BLaER1 treated with 17β-estradiol and CSF1 and Interleukin-3, amounts not matched to agents 10 nM and 100 nM (cell line): ENCODE data around the gene FOXG1.

Experiments
- H3K27ac ChIP-seq, 11 experiments: shearing (Covaris generic); formaldehyde crosslinking; 2 replicates each; pipeline ENCODE4 v1.8.1; 2022
- H3K27me3 ChIP-seq, 11 experiments: shearing (Covaris generic); formaldehyde crosslinking; 2 replicates each; pipeline ENCODE4 v1.8.1; 2022
- H3K36me3 ChIP-seq, 11 experiments: shearing (Covaris generic); formaldehyde crosslinking; 2 replicates each; pipeline ENCODE4 v1.8.1; 2022
- H3K4me1 ChIP-seq, 10 experiments: shearing (Covaris generic); formaldehyde crosslinking; 2 replicates each; pipeline ENCODE4 v1.8.1; 2022
- H3K4me2 ChIP-seq, 11 experiments: shearing (Covaris generic); formaldehyde crosslinking; 2 replicates each; pipeline ENCODE4 v1.8.1; 2022
- H3K4me3 ChIP-seq, 10 experiments: shearing (Covaris generic); formaldehyde crosslinking; 2 replicates each; pipeline ENCODE4 v1.8.1; 2022
- H3K9ac ChIP-seq, 11 experiments: shearing (Covaris generic); formaldehyde crosslinking; 2 replicates each; pipeline ENCODE4 v1.8.1; 2022
- H3K9me3 ChIP-seq, 11 experiments: shearing (Covaris generic); formaldehyde crosslinking; replicated peaks in 1 of 11; 2 replicates each; pipeline ENCODE4 v1.8.1; 2022
- H4K20me1 ChIP-seq, 11 experiments: shearing (Covaris generic); formaldehyde crosslinking; 2 replicates each; pipeline ENCODE4 v1.8.1; 2022
- Cebpa-rat ChIP-seq, 11 experiments: shearing (Covaris generic); IDR thresholded peaks; 2 replicates each; pipeline ENCODE4 v1.8.1; 2022

The FOXG1 gene

GRCh38 chr14:28772613-28773012 is 6.0 kb downstream of the FOXG1 start:
- Histone ChIP-seq H3K4me2 (no peak overlapping the region), H3K9me3 (peaks cover 23 to 31% (median 26%) of the 10 kb centered on the region in 11 experiments), H3K27ac (no peak overlapping the region), H3K4me1 (no peaks in the 10 kb centered on the region), H3K36me3 (no peaks in the 10 kb centered on the region), H4K20me1 (no peaks in the 10 kb centered on the region), H3K9ac (no peak overlapping the region), H3K27me3 (peaks cover 47 to 95% (median 80%) of the 10 kb centered on the region in 11 experiments), H3K4me3 (no peak overlapping the region)
- TF ChIP-seq Cebpa-rat (IDR thresholded peaks at IDR 0.05) = no peak

GRCh38 chr14:28773176-28773575 is 6.6 kb downstream of the FOXG1 start:
- Histone ChIP-seq H3K27me3 (peaks cover 52 to 98% (median 86%) of the 10 kb centered on the region in 11 experiments), H3K9ac (no peak overlapping the region)

GRCh38 chr14:28773861-28774691 is 7.5 kb downstream of the FOXG1 start:
- no peak for TF ChIP-seq Cebpa-rat (IDR thresholded peaks at IDR 0.05)
- Histone ChIP-seq H3K4me3 (no peak overlapping the region), H3K36me3 (no peaks in the 10 kb centered on the region), H3K9ac (no peak overlapping the region), H3K4me1 (no peaks in the 10 kb centered on the region), H3K27me3 (peaks cover 60 to 98% (median 87%) of the 10 kb centered on the region in 11 experiments), H3K9me3 (peaks cover 10 to 26% (median 17%) of the 10 kb centered on the region in 11 experiments), H3K27ac (no peak overlapping the region), H4K20me1 (no peaks in the 10 kb centered on the region), H3K4me2 (no peak overlapping the region)

More at GRCh38 chr14:28773176-28773575, 6.6 kb downstream of the FOXG1 start:
- Histone ChIP-seq H4K20me1 (no peaks in the 10 kb centered on the region), H3K9me3 (peaks cover 17 to 29% (median 22%) of the 10 kb centered on the region in 11 experiments), H3K36me3 (no peaks in the 10 kb centered on the region), H3K4me1 (no peaks in the 10 kb centered on the region), H3K27ac (no peak overlapping the region), H3K4me2 (no peak overlapping the region), H3K4me3 (no peak overlapping the region)
- TF ChIP-seq Cebpa-rat (IDR thresholded peaks at IDR 0.05) = no peak

DNA sequence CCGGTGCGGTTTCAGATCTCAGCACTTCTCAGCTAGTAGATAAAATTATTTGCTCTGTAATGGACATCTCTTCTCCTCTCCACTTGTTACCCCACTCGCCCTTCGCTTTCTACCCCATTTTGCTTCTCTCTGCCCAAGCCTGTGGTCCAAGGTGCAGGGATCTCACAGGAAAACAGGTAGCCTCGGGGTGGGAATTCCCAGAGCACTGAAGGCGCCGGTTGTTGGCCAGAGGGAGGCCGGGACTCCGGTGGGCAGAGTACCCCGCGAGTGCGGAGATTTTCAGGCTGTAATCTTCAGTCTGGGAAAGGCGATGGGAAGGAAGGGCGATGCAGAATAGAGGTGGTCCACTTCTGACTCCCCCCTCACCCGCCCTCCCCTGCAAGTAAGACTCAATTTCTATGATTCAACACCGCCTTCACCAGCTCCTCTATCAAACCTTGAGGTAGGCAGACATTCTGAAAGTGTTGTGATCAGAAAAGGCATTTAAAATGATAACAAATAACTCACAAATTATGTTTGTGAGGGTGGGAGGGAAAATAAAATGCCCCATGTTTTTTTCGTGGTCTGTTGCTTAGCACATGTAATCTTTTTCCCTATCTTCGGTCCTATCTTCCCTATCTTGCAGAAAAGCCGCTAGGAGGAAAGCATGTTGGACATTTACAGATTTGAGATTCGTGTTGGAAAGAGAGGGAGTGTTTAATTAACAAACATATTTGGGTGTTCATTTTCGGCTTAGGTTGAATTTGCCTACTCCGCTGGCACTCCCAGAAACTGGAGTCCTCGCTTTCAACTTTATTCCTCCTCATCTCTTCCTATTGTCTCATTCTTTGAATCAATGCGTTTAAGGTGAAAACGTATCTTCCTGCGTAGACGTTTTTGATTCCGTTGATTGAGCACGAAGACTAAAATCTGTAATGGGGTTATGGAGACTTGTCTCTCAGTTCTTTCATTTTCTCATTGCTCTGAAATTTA is 8.5 kb downstream of the FOXG1 start:
- no peak overlapping the region for H3K4me3 ChIP-seq
- H3K9ac ChIP-seq = no peak overlapping the region
- no peaks in the 10 kb centered on the region for H4K20me1 ChIP-seq
- TF ChIP-seq Cebpa-rat (IDR thresholded peaks at IDR 0.05) = no peak
- H3K4me1 ChIP-seq = no peaks in the 10 kb centered on the region
- H3K4me2 ChIP-seq = no peak overlapping the region
- H3K36me3 ChIP-seq = no peaks in the 10 kb centered on the region
- H3K27me3 ChIP-seq = peaks cover 60 to 98% (median 91%) of the 10 kb centered on the region in 11 experiments
- no peak overlapping the region for H3K27ac ChIP-seq
- peaks cover 10 to 26% (median 17%) of the 10 kb centered on the region in 11 experiments for H3K9me3 ChIP-seq

DNA sequence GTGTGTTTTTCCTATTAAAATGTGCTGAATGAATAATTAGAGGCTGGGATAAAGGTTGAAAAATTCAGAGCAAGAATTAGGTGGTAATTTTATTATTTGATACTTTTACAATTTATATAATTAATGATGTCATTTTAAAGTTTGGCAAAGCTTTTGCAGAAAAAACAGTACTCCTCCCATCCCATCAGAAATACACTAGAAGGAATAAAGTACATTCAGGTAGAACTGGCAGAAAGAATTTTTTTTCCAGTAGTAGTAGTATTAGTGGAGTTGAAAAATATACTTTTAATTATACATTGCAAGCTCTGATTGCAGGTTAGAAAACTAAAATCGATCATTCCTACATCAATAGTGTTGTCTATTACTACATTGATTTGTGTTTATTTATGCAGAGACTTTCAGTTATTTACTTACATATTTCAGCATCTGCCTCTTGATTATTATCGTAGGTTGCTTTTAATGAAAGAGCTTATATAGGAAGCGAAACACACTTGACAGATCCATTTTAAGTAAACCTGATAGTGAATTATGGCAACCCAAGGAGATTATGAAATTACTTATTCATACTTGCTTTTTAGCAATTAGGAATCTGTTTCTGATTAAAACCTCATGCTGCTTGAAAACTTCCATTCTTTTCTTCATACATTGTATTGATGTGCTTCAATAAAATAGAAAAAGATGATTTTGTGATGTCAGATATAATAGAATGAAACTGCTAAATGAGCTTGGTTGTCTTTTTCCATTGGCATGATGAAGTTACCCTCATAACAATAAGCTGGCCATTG is 10.1 kb downstream of the FOXG1 start:
- H3K4me1 ChIP-seq = no peaks in the 10 kb centered on the region
- H3K4me3 ChIP-seq = no peak overlapping the region
- no peak overlapping the region for H3K4me2 ChIP-seq
- H4K20me1 ChIP-seq = no peaks in the 10 kb centered on the region
- TF ChIP-seq Cebpa-rat (IDR thresholded peaks at IDR 0.05) = no peak
- H3K9ac ChIP-seq = no peak overlapping the region
- no peak overlapping the region for H3K27ac ChIP-seq
- peaks cover 60 to 100% (median 95%) of the 10 kb centered on the region in 11 experiments for H3K27me3 ChIP-seq
- peaks cover 10 to 26% (median 17%) of the 10 kb centered on the region in 11 experiments for H3K9me3 ChIP-seq
- H3K36me3 ChIP-seq = no peaks in the 10 kb centered on the region

DNA sequence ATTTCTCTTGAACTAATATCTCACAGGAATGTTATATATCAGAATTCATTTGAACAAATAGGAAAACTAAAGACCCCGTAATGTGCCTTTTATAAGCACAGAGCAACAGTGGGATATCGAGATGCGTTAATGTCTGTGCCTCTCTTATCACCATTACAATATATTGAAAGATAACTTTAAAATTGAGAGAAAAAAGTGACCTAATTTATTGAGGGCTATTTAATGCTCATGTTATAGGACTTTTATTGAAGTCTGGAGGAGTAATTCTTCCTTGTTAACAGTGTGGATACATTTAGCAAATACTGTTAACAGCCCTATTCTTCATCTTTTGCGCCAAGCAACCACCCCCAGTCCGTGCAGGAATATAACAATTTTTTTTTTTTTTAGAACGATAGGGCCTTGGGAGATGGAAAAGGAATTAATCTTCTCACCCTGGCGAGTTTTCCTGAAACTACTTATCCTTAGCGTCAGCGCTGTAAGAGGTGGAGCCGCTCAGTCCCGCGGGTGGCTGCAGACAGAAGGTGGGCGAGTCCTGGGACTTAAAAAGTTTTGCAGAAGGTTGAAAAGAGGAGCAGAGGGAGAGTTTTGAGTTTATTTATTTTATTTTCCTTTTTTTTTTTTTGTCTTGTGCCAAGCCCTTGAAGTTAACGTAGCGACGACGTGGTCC is 11.0 kb downstream of the FOXG1 start:
- no peak overlapping the region for H3K27ac ChIP-seq
- H3K9me3 ChIP-seq = peaks cover 10 to 26% (median 17%) of the 10 kb centered on the region in 11 experiments
- no peak overlapping the region for H3K9ac ChIP-seq
- no peak overlapping the region for H3K4me3 ChIP-seq
- peaks cover 57 to 100% (median 97%) of the 10 kb centered on the region in 11 experiments for H3K27me3 ChIP-seq
- no peaks in the 10 kb centered on the region for H3K4me1 ChIP-seq
- no peaks in the 10 kb centered on the region for H3K36me3 ChIP-seq
- TF ChIP-seq Cebpa-rat (IDR thresholded peaks at IDR 0.05) = no peak
- no peaks in the 10 kb centered on the region for H4K20me1 ChIP-seq
- no peak overlapping the region for H3K4me2 ChIP-seq

DNA sequence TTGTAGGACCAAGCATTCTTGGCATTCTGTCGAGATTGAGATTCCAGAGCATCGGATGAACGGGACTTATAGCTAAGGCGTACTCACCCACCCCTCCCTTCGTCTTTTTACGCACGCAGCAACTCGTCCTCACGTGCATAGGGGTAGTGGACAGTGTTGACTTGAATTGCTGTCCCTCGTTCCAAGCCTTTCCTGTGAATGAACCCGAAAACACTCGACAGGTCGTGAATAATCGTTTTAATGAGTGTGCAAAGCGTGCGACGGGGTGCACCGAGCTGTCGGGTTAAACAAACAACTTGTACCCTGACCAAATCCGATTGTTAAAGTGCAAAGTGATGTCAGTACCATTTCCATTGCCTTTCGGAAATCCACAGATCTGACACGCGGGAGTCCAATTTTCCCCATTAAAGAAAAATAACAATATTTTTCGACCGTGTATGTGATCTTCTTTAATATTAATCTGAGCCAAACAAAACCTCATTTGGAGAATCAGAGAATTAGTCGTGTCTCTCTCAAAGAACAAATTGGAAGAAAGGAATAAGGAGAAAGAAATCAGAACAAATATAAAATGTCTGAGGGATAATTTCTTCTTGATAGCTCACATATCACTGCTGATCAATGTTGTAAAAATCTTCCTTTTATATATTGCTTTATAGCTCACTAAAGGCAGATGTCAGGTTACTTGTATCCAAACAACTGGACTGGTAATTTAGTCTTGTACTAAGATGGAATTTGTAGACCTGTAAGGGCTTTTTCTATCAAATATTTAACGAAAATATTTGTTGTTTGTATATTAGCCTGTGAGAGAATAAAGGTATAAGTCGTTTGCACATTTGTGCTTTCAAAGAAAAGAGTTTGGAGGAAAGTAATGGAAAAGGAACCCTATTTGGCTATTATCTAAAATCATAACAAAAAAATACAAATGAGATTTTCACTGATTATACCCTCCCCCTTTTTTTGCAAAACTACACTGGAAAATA is 11.8 kb downstream of the FOXG1 start:
- Histone ChIP-seq H3K27ac (no peak overlapping the region), H3K9me3 (peaks cover 10 to 20% (median 15%) of the 10 kb centered on the region in 11 experiments), H3K36me3 (no peaks in the 10 kb centered on the region), H3K4me1 (no peaks in the 10 kb centered on the region), H3K27me3 (peaks cover 51 to 100% (median 97%) of the 10 kb centered on the region in 11 experiments), H3K4me3 (no peak overlapping the region), H4K20me1 (no peaks in the 10 kb centered on the region), H3K9ac (no peak overlapping the region), H3K4me2 (no peak overlapping the region)
- no peak for TF ChIP-seq Cebpa-rat (IDR thresholded peaks at IDR 0.05)
